HG03521 (cell line): ENCODE data around the gene SRGAP2B.
"Not testable (repeated sequence)": the region's sequence is repeated elsewhere in the genome, so short reads cannot be mapped to it uniquely, and the experiment has no call there.

Experiments used
- ATAC-seq: cut with Tn5 transposase; IDR thresholded peaks from one replicate; pipeline ENCODE4 v1.9.1; 2021; ENCODE audit warnings: mild to moderate bottlenecking, moderate library complexity; ENCODE audit not compliant: unreplicated experiment

SRGAP2B gene

DNA sequence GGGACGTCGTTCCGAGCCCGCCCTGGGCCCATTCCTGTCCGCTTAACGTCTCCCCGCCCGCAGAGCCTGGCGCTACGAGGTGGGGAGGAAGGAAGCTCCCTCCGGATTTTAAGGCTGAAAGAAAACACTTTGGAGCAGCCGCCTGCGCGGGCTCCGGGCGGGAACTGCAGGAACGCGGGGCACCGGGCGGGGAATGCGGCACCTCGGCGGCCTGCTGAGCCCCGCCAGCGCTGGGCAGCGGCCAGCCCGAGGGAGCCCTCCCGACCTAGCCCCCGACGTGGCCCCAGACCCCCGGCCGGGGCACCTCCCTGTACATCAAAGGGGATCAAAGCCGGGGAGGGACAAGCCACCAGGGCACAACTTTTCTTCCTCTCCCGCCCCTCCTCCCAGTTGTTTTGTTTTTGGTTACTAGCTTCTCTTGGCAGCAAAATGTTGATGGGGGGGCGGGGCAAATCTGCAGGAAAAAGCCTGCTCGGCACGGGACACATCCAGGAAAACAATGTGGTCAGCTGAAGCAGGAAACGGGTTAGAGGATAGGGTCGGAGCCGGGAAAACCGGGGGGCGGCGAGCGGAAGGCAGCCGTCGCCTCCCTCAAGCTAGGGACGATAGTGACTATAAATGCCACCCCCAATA is 1.5 kb downstream of the SRGAP2B start:
- not testable (repeated sequence) for ATAC-seq

DNA sequence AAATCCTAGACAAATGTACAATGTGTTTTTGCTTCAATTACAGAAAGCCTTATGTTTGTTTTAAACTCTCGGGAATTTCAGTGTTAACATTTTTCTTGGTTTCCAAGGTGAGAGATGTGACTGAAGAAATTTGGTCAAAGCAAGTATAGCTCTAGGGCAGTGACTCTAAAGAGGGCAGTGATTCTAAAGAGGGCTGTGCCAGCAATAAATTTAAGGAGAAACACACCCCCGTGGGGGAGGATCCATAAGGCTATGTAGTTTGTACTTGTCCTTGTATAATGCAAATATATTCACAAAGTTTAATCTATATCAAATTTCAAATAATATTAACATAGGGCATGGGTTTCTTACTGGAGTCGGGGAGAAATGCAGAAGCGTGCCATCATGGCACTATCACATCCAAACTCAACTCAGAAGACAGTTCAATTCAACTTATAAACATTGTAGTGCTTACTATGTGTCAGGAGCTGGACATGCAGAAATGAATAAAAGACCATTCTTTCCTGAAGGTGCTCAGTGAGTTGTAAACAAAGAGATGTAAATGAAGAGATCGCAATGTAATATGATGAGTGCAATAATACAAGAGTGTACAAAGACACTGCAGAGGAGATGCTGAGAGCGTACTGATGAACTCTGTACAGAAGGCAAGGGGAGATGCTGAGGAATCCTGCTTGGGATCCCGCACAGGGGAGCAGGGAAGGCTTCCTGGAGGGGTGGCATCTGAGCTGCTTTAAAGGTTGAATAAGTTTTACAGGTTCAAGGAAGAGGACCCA is 12.5 kb downstream of the SRGAP2B start:
- not testable (repeated sequence) for ATAC-seq

DNA sequence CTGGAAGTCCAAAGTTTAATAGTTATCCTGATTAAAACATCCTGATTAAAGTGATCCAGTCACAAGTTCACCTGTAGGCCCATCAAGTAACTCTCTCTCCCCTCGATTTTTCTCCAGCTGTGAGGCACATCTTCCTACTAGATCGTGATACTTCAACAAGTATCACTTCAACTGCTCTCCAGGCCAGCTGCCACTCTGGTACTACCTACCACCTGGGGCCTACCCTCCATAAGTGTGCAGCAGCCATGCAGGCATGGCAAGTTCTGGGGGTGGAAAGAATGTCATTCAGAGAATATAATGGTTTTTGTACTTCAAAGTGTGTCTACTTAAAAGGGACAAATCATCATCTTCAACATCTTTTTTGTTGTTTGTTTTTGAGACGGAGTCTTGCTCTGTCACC is 14.9 kb downstream of the SRGAP2B start:
- ATAC-seq = not testable (repeated sequence)

DNA sequence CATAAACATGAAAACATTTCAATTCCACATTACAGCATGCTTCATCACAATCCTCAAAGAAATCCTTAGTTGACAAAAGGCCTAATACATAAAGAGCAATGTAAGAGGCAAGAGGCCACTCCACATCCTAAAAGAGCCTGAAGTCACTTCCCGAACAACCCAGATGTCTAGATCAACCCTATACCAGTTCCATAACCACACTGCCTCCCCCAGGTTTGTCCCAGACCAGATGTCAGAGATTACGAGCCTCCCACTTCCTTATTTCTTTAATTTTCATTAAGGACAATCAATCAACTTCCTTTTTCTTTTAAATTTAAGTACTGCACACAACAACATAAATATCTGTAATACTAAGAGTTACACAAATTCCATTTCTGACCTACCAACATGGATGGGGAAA is 15.4 kb downstream of the SRGAP2B start:
- ATAC-seq = not testable (repeated sequence)

DNA sequence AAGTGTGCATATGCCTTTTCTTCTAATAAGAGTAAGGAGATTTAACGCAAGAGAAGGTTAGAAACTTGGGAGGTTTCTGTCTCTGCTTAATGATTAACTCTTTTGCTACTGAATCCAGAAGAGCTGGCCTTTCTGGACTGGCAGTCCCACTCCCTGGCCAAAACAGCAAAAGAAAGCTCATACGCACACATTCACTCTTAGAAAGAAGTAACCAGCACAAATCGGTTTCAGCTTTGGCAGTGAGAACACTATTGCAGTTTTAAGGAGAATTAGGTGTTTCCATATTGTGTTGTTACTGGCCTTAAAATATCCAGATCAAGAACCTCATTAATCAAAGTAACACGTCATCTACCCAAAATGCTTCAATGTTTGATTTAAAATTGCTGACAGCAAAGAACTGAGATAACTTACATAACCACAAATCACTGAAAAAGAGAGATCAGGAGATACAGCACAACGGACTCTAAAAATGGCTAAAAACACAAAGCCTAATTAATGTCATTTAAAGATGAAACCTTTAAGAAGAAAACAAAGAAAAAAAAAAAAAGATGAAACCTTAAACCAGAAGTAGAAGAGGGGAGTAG is 16.2 kb downstream of the SRGAP2B start:
- ATAC-seq = not testable (repeated sequence)

DNA sequence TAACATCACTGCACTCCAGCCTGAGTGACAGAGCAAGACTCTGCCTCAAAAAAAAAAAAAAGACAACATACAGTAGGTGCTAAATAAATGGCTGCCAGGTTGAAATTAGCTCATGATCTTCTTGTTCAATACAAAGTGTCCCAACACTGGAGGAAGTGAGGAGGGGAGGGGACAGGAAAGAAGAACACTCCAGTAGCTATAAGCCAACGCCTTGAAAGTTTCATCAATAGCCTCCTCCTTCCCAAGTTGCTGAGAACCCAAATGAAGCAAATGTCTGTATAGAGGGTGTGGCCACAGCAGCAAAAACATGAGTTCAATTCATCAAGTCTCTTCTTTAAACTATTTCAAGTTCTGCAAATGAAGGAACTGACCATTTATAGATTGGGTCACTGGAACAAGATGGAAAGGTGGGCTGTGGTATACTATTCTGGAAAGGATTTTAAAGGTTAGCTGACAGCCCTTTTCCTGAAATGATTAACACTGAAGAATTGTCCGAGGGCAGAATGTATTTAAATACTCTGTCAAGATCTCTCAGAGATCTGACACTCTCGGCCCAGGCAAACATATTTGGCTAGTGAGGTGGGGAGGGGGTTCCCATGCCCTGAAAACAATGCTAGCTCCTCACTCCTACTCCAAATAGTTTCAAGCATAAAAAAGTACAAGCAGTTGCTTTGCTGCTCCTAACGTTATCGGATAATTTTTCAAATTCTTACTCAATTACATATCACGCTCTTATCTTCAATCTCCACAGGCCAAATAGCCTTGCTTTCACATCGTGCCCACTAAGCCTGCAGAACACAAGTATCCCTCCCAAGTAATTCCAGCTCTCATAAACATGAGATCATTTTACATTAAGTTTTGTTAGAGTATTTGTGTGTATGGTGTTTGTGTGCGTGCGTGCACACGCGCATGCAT is 17.0 kb downstream of the SRGAP2B start:
- not testable (repeated sequence) for ATAC-seq

DNA sequence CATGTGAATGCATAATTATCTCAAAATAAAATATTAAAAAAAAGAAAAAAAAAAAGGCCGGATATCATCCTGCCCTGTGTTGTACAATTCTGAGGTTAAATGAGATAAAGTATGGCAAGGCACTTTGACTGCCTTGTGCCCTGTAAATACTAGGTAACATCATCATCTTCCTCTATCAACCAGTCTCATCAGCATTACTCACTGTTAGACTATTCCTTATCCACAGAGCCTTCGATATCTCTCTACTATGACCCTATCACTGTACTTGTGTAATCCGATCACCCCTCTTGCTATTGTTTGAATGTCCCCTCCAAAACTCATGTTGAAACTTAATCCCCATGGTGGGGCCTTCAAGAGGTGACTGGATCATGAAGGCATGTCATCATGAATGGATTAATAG is 18.3 kb downstream of the SRGAP2B start:
- ATAC-seq = not testable (repeated sequence)

DNA sequence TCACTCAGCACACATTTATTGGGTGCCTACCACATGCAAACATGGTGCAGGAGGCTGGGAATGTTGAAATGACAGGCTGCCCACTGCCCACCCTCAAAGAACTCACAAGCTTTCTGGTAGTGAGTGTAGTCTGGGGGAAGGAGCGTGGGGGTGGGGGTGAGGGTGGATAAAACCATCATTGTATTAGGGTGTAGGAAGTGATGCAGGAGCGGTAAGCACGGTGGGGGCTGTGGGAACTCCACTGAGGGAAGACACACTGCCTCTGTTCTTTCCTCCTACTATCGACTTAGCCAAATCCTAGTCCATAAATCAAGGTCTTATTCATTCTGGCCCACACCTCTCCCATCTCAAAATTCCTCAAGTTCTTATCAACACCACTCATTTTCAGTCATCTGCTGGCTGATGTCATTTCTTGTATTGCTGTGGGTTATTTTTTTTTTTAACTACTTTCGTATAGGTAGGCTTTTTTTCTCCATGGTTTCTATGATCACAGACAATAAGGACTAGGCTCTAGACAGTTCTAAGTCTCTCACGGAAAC is 21.0 kb downstream of the SRGAP2B start:
- not testable (repeated sequence) for ATAC-seq

DNA sequence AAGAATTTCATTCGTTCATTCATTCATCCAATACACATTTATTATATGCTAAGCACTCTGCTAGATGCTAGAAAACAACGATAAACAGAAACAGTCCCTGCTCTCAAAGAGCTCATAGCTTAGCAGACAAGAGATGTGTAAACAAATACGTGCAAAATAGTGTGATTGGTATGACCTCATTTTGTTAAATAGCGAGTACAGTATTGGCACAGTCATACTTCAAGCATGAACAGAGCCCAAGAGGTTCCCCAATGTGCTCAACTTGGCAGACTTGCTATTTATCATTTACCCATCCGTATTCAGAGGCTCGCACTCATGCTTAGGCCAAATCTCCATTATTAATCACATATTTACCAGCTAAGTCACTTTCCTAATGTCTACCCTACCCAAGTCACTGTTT is 23.6 kb downstream of the SRGAP2B start:
- not testable (repeated sequence) for ATAC-seq

DNA sequence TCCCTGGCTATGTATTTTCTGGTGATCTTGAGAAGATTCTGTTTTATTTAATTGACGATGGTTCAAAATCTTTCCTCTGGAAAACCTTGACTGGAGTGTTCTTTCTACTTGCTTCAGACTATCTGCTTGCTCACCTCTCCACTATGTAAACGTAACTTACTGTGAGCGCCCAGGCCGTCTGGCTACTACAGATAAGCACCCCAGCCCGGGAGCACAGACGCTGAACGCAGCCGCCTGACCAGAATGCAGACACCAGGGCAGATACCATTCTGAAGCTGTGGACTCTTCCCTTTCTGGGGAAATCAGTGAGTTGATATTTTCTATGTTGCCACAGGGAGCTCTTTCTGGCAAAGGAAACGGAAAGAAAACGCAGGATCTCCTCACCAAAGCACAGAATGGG is 28.6 kb downstream of the SRGAP2B start:
- ATAC-seq = not testable (repeated sequence)

DNA sequence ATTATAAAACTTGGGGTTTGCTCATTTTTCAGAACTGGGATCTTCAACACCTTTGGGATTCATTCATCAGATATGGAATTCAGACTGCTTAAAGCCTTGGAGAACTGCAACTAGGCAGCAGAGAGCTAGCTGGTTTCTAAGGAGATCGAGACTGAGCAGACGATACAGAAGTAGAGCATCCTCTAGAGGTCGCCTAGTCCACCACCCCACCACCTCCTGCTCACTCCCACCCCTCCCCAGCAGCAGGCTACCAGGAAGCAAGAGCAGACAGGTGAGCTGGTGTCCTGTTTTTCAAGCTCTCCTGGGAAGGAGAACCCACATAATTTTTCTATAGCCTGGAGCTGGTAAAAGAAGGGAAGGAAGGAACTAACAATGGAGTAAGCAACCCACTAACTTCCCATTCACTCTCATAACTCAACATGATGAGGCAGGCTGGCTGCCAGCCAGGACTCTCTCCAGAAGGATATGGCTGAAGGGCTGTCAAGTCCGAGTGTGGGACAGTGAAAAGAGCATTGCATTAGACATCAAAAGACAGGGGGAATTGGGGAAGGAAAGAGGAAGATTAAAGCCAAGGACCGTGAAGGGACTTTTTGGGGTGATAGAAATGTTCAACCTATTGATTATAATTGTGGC is 29.8 kb downstream of the SRGAP2B start:
- not testable (repeated sequence) for ATAC-seq

DNA sequence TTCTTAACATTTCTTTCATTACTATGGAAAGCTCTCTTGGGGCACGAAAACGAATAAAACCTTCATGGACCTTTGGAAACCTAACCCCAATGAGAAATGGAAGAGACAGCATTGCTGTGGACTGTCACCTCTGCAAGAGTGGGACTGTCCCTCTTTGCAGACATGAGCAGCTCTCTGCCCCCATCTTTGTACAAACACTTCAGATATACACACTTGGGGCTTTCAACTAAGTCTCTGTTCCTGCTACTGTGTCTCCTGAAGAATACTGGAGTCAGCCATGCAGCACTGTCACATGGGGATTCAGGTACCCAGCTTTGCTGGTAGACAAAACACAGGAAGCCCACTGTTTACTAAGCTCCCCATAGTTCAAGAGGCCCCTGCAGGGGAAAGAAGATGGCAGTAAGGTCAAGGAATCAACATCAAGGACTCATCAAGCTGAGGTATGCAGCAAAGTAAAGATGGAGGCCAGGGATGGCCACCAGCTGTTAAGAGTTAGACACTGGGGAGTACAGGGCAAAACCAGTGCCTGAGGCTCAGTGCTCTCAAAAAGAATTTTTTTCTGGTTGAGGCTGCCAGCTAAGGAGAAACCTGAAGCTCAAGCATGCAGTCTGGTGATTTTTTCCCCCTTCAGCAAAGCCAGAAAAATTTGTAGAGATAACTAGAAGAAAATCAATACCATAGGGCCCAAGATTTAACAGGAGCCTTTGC is 31.0 kb downstream of the SRGAP2B start:
- not testable (repeated sequence) for ATAC-seq

DNA sequence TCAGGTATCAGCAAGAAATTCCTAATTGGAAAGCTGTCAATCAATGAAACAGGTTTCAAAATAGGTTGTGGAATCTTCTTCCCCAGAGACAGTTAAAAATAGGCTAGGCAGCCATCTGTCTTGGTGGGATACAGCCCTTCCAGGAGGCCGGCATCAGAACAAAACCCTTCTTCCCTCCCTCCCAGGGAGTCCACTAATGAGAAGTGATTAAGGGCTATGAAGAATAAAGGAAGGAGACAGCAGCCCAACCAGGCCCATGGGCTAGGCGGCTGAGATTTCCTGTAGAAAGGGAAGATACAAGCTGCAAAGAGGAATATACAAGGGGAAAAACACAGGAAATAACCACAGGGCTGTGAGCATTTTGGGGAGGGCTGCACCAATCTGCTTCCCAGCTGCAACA is 31.8 kb downstream of the SRGAP2B start:
- ATAC-seq = not testable (repeated sequence)

DNA sequence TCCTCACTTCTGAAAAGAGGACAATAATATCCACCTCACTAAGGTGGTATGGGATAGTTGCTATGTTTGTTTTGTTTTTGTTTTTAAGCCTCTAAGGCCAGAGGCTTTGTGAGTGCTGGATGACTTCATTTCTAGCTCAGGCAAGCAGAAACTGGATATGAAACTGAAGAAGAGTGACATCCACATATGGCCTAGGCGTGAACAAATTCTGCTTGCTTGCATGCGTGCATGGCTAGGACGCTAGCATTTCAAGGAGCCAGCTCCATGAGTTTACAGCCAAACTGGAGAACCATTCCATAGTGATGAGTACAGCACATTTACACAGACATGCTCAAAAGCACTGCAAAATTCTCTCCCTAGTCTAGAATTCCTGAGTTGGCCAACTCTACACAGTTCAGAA is 36.9 kb downstream of the SRGAP2B start:
- peak; percentile 58 for ATAC-seq

DNA sequence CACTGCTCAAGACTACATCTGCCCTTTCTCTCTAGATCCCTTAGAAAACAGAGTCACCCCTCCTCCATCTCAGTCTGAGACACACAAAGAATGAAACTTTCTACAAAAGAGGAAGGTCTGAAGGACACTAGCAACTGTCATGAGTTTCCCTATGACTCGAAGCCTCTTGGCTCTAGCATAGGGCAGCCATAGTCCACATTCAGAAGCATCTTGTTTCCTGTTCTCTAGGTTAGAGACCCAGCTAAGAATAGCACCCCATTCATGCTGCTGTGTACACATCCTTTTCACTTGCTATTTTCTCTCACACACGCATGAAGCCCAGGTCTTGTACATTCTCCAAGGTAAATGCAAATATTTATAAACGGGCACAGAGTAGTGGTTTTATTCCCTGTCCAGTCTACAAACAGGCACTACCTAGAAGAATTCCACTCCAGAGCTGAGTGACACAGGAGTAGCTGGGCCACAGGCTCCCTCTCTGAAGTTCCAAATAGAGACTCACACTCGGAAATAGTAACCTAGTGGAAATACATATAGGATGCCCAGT is 39.8 kb downstream of the SRGAP2B start:
- peak; percentile 95 for ATAC-seq

DNA sequence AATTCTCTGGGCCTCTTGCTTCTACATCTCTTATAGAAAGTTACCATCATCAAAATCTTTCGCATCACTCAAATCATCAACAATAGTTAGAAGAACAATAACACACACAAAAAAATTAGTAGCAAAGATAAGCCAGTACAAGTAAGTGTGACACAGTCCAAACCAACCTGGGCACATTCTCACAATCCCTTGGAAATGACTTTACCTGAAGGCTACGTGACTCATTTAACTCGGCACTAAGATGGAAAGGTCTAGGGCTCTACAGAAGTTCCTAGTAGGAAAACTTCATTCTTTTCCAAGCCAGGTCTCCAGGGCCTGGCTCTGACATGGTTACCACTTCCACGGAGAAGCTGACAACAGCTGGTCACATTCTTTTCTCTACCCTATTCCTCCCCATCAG is 41.7 kb downstream of the SRGAP2B start:
- not testable (repeated sequence) for ATAC-seq

DNA sequence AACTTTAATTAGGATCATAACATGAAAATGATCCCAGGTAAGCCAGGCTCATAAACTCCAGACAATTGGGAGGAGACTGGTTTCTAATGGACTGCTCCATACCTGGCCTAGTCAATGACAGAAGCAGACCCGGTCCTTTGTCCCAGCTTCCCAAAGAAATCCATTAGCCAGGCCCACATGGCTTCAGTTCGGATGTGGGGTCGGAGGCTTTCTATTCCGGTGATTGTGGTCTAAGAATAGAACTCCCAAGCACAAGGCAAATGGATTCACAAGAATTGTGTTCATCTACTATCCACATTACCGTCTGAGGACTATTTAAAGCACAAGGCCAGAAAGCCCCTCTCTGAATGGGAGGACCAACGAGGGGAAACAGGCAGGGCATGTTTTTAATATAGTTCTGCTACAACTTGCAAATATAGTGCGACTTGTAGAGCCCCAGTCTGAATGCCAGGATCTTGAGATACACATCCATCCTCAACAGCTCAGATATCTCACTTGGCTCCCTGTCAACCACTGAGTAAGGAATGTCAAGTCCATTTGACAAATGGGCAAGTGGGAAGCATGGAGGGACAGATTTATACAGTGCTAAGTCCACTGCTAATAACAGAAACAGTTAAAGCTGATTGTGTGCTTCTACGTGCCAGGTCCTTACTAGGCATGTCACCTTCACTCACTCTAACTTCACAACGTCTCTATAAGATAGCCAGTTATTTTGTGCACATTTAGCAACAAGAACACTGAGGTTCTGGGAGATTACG is 42.9 kb downstream of the SRGAP2B start:
- ATAC-seq = not testable (repeated sequence)

DNA sequence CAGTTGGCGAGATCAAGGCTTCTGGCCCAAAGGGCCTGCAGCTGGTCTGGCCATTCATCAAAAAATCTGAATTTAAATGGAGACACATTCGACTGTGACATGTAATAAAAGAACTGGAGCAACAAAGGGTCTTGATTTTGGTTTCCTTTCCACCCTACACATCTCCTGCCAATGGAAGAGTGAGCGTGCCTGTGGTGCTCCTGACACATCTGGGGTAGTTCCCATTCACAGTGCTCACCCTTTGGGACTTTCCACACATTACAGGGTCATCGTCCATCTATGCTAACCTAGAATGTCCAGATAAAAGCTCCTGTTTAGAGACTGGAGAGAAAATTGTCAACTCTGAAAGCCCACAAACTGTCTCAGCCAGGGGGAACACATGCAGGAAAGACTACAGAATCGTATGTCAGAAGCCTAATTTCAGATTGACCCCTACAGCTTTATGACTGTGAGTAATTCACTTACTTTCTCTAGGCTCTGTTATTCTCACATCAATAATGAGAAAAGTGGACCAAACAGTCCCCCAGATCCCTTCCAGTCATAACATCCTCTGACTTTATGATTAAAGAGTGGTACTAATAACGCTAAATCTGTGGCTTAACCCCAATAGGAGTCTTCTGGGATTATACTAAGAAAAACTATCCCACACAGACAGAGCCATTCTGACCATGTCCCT is 46.8 kb downstream of the SRGAP2B start:
- not testable (repeated sequence) for ATAC-seq
